H9 (cell line): Measurements from ENCODE around the gene MANF. TPM values are rescaled to one million over a fixed set of nuclear protein-coding genes. Genes with fewer than 3 reads are reported as not detected.

ENCODE experiments used
- DNase-seq: peaks from one replicate; pipeline ENCODE4 v3.0.0-alpha.2; 2017
- H2AFZ ChIP-seq: one replicate; pipeline ENCODE4 v1.6.1; 2013; ENCODE audit warnings: mild to moderate bottlenecking, low read length, control low read depth, moderate library complexity
- H2AK5ac ChIP-seq: 2 replicates; pipeline ENCODE4 v1.6.1; 2013; ENCODE audit warnings: low read length, control low read depth, mixed read lengths; ENCODE audit not compliant: insufficient read length
- H2BK120ac ChIP-seq: one replicate; pipeline ENCODE4 v1.6.1; 2013; ENCODE audit warnings: low read depth, mild to moderate bottlenecking, low read length, control low read depth, inconsistent platforms; ENCODE audit not compliant: poor library complexity, severe bottlenecking
- H2BK12ac ChIP-seq: 2 replicates; pipeline ENCODE4 v1.6.1; 2013; ENCODE audit warnings: low read length, control low read depth, mixed read lengths, low read depth; ENCODE audit not compliant: insufficient read length
- H2BK15ac ChIP-seq: 2 replicates; pipeline ENCODE4 v1.6.1; 2013; ENCODE audit warnings: low read depth, low read length, control low read depth
- H2BK20ac ChIP-seq: one replicate; pipeline ENCODE4 v1.6.1; 2013; ENCODE audit warnings: low read depth, mild to moderate bottlenecking, low read length, control low read depth, inconsistent platforms; ENCODE audit not compliant: poor library complexity, severe bottlenecking
- H2BK5ac ChIP-seq: 2 replicates; pipeline ENCODE4 v1.6.1; 2013; ENCODE audit warnings: low read length, control low read depth, mixed read lengths; ENCODE audit not compliant: insufficient read length
- H3K14ac ChIP-seq: 2 replicates; pipeline ENCODE4 v1.6.1; 2013; ENCODE audit warnings: low read length, control low read depth; ENCODE audit not compliant: insufficient read depth
- H3K18ac ChIP-seq: 2 replicates; pipeline ENCODE4 v1.6.1; 2013; ENCODE audit warnings: low read depth, mild to moderate bottlenecking, mixed read lengths, low read length, control low read depth; ENCODE audit not compliant: insufficient read length
- H3K23ac ChIP-seq: 2 replicates; pipeline ENCODE4 v1.6.1; 2013; ENCODE audit warnings: low read length, control low read depth, mixed read lengths, low read depth; ENCODE audit not compliant: insufficient read length
- H3K23me2 ChIP-seq: 2 replicates; pipeline ENCODE4 v1.6.1; 2013; ENCODE audit warnings: low read depth, mild to moderate bottlenecking, mixed read lengths, low read length, control low read depth; ENCODE audit not compliant: insufficient read length, poor library complexity, severe bottlenecking
- H3K27ac ChIP-seq: 2 replicates; pipeline ENCODE4 v1.5.1; 2013; ENCODE audit warnings: low read length, control low read depth, mixed read lengths, low read depth; ENCODE audit not compliant: insufficient read length
- H3K27me3 ChIP-seq: 2 replicates; pipeline ENCODE4 v1.6.1; 2013; ENCODE audit warnings: low read length, control low read depth, inconsistent platforms; ENCODE audit not compliant: insufficient read depth
- H3K4ac ChIP-seq: 2 replicates; pipeline ENCODE4 v1.6.1; 2013; ENCODE audit warnings: low read depth, mild to moderate bottlenecking, control low read depth, inconsistent platforms, low read length, moderate library complexity
- H3K4me1 ChIP-seq: 2 replicates; pipeline ENCODE4 v1.6.1; 2013; ENCODE audit warnings: low read length, control low read depth, inconsistent platforms; ENCODE audit not compliant: insufficient read depth
- H3K4me2 ChIP-seq: 2 replicates; pipeline ENCODE4 v1.6.1; 2013; ENCODE audit warnings: low read length, control low read depth, mixed read lengths; ENCODE audit not compliant: insufficient read length, insufficient read depth
- H3K56ac ChIP-seq: 2 replicates; pipeline ENCODE4 v1.6.1; 2013; ENCODE audit warnings: low read depth, mild to moderate bottlenecking, mixed read lengths, low read length, control low read depth; ENCODE audit not compliant: insufficient read length
- H3K79me1 ChIP-seq: 2 replicates; pipeline ENCODE4 v1.6.1; 2013; ENCODE audit warnings: low read depth, mild to moderate bottlenecking, moderate library complexity, low read length, control low read depth, inconsistent platforms; ENCODE audit not compliant: insufficient read depth, poor library complexity, severe bottlenecking
- H3K79me2 ChIP-seq: 2 replicates; pipeline ENCODE4 v1.6.1; 2013; ENCODE audit warnings: low read length, control low read depth, inconsistent platforms; ENCODE audit not compliant: insufficient read depth
- H3K9ac ChIP-seq: 2 replicates; pipeline ENCODE4 v1.6.1; 2013; ENCODE audit warnings: low read length, control low read depth, mixed read lengths; ENCODE audit not compliant: insufficient read length; ENCODE audit errors: extremely low read depth
- H3K9me3 ChIP-seq: one replicate; pipeline ENCODE4 v1.6.1; 2013; ENCODE audit warnings: low read depth, low read length, inconsistent platforms; ENCODE audit not compliant: control insufficient read depth
- H3T11ph ChIP-seq: one replicate; pipeline ENCODE4 v1.6.1; 2013; ENCODE audit warnings: mild to moderate bottlenecking, low read length, control low read depth, inconsistent platforms
- H4K20me1 ChIP-seq: one replicate; pipeline ENCODE4 v1.6.1; 2013; ENCODE audit not compliant: control insufficient read depth, insufficient read length, insufficient read depth
- H4K5ac ChIP-seq: 2 replicates; pipeline ENCODE4 v1.6.1; 2013; ENCODE audit warnings: low read depth, mild to moderate bottlenecking, mixed read lengths, low read length, control low read depth; ENCODE audit not compliant: insufficient read length
- H4K8ac ChIP-seq: replicated peaks from 2 replicates; pipeline ENCODE4 v1.6.1; 2013; ENCODE audit warnings: low read length, control low read depth, mixed read lengths, low read depth; ENCODE audit not compliant: insufficient read length
- H4K91ac ChIP-seq: 2 replicates; pipeline ENCODE4 v1.6.1; 2013; ENCODE audit warnings: low read depth, mild to moderate bottlenecking, moderate library complexity, mixed read lengths, low read length, control low read depth; ENCODE audit not compliant: insufficient read length
- H3K27ac Mint-ChIP-seq, 3 experiments: 2 replicates in 2 of 3; 3 replicates in 1 of 3; pipeline ENCODE4 v1.8.0; 2020 to 2021; ENCODE audit warnings: mixed read lengths in 3 of 3, mild to moderate bottlenecking in 1 of 3, moderate library complexity in 1 of 3
- H3K27me3 Mint-ChIP-seq: 2 replicates; pipeline ENCODE4 v1.8.0; 2021; ENCODE audit warnings: low read depth, mild to moderate bottlenecking, moderate library complexity, mixed read lengths
- H3K36me3 Mint-ChIP-seq, 3 experiments: 2 replicates in 2 of 3; 3 replicates in 1 of 3; pipeline ENCODE4 v1.8.0; 2020 to 2021; ENCODE audit warnings: low read depth in 3 of 3, mixed read lengths in 3 of 3; ENCODE audit not compliant: insufficient read depth in 1 of 3
- H3K4me1 Mint-ChIP-seq, 2 experiments: 2 replicates each; pipeline ENCODE4 v1.8.0; 2020; ENCODE audit warnings: mixed read lengths in 2 of 2
- H3K4me3 Mint-ChIP-seq, 2 experiments: 2 replicates in 1 of 2; 3 replicates in 1 of 2; pipeline ENCODE4 v1.8.0; 2020 to 2021; ENCODE audit warnings: mild to moderate bottlenecking in 2 of 2, mixed read lengths in 2 of 2, moderate library complexity in 1 of 2
- H3K9me3 Mint-ChIP-seq, 2 experiments: 2 replicates in 1 of 2; 3 replicates in 1 of 2; pipeline ENCODE4 v1.8.0; 2020; ENCODE audit warnings: mild to moderate bottlenecking in 2 of 2, mixed read lengths in 2 of 2, moderate library complexity in 1 of 2
- CTCF ChIP-seq: fragments of 200-600 bp; sonication (generic); conservative IDR thresholded peaks from 3 replicates; pipeline ENCODE4 v1.8.0; 2021; ENCODE audit warnings: antibody characterized with exemption, mild to moderate bottlenecking
- WGBS: extraction: QIAGEN DNeasy Blood & Tissue Kit; methylation state at CpG from one replicate; pipeline ENCODE4 v1.1.7; 2013; ENCODE audit warnings: missing lambda C conversion rate, low lambda C conversion rate, mixed read lengths; ENCODE audit not compliant: insufficient read length; ENCODE audit errors: extremely low coverage; 5-methylcytosine and 5-hydroxymethylcytosine counted together
- total RNA-seq: library from RNA; stranded (reverse); gene quantifications from 2 replicates; pipeline ENCODE4 v1.2.1, GENCODE V29; 2021

MANF gene
- total RNA-seq, 1 experiment from 2014 or later, result 148 TPM

GRCh38 chr3:51408813-51409212 is 23.7 kb downstream of the MANF start:
- no peak overlapping the region for H3K4me3 Mint-ChIP-seq
- no peak overlapping the region for H3K4me2 ChIP-seq
- H2BK120ac ChIP-seq, result no peak overlapping the region
- no CpG with 5 or more reads among the region's 2 CpGs for WGBS
- H3K14ac ChIP-seq, result no peak overlapping the region
- no peaks in the 10 kb centered on the region for H3K9me3 ChIP-seq
- no peak overlapping the region for H2AFZ ChIP-seq
- H3K4ac ChIP-seq, result no peak overlapping the region
- no peak for DNase-seq
- no peaks in the 10 kb centered on the region for H3K79me1 ChIP-seq
- 0 out of 7 replicates have a peak overlapping the region, but pooled peaks of 1 of the 3 experiments have one; percentile 10 for H3K27ac Mint-ChIP-seq
- H2BK5ac ChIP-seq, result no peak overlapping the region
- no peaks in the 10 kb centered on the region for H3K4me1 ChIP-seq
- no peak overlapping the region for H4K8ac ChIP-seq
- H3T11ph ChIP-seq, result no peak overlapping the region
- H3K27me3 Mint-ChIP-seq, result no peaks in the 10 kb centered on the region
- peaks cover 10 to 63% (median 37%) of the 10 kb centered on the region in 3 experiments; a peak in 6 of 7 replicates for H3K36me3 Mint-ChIP-seq
- H3K56ac ChIP-seq, result no peak overlapping the region
- H4K5ac ChIP-seq, result no peak overlapping the region
- no peak overlapping the region for H2AK5ac ChIP-seq
- no peaks in the 10 kb centered on the region for H3K27me3 ChIP-seq
- no peak overlapping the region for H2BK12ac ChIP-seq
- H4K91ac ChIP-seq, result no peak overlapping the region
- no peak overlapping the region for H2BK15ac ChIP-seq
- no peak for TF ChIP-seq CTCF
- no peak overlapping the region for H3K9ac ChIP-seq
- H3K79me2 ChIP-seq, result no peaks in the 10 kb centered on the region
- no peak overlapping the region for H3K23ac ChIP-seq
- no peaks in the 10 kb centered on the region for H3K4me1 Mint-ChIP-seq
- no peaks in the 10 kb centered on the region for H3K23me2 ChIP-seq
- no peaks in the 10 kb centered on the region for H4K20me1 ChIP-seq
- H3K18ac ChIP-seq, result no peak overlapping the region
- no peaks in the 10 kb centered on the region for H3K9me3 Mint-ChIP-seq
- no peak overlapping the region for H2BK20ac ChIP-seq
- no peak overlapping the region for H3K27ac ChIP-seq
